Stimulated activated CD4-positive, alpha-beta T cell treated with anti-CD3 and anti-CD28 coated beads, Interleukin-15, amount 100 ng/mL, for 1 hour (primary cell): ENCODE results near the gene NREP.
"Not testable (repeated sequence)": the region's sequence is repeated elsewhere in the genome, so short reads cannot be mapped to it uniquely, and the experiment has no call there.

Source experiments
- DNase-seq, 2 donors: peaks; one replicate each; pipeline ENCODE4 v3.0.0-alpha.2; 2020; ENCODE audit warnings: low read depth in 1 of 2, low spot score in 1 of 2

Gene NREP

DNA sequence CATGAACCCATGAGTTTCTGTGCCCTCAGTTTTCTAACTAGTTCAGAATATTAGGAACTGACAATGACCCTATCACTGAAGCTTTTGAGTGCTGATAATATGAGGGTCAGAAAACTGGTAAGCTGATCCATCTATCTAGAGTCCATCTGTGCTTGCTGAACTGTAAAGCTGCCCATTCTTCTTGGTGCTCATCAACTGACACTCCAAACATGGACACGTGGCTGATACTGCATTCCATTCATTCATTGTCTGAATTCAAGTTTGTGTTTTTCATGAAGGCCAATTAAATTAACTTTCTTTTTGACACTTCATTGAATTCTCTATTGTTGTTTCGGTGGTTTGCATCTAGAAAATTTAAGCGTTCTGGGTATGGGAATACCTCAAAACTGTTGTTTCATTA lies 17.6 kb downstream of the NREP start:
- DNase-seq: no peak

DNA sequence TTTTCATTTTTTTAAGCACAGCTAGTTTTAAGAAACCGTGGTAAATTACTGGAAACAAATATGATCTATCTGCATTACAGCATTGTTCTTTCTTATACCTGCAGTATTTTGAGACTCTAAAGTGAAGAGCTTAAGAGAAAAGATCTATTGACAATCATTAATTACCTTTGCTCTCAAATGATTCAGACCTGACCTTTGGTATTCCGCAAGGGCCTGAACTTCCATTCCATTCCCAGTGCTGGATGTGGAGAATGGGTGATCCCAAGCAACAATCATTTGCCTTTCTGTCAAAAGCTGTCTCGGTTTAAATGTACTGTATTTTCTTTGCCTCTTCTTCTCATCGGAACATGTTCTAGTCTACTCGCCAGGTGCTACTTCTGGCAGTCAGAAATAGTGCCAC lies 18.9 kb downstream of the NREP start:
- no peak for DNase-seq

DNA sequence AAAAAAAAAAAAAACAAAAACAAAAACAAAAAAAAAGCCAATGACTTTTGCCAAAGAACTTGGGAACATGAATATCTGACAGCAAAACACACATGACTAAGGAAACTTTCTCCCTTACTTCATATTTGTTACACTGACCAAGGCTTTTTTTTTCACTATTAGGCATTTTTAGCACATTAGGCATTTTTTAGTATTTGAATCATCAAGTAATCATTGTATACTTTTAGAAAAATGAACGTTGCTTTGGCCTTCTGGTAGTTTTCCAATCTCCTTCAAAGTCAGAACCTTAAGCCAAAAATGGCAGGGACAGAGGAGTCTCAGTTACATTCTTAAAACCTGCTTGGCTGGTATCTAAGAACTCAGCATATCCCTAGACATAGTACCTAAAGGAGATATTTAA lies 19.3 kb downstream of the NREP start:
- no peak for DNase-seq

DNA sequence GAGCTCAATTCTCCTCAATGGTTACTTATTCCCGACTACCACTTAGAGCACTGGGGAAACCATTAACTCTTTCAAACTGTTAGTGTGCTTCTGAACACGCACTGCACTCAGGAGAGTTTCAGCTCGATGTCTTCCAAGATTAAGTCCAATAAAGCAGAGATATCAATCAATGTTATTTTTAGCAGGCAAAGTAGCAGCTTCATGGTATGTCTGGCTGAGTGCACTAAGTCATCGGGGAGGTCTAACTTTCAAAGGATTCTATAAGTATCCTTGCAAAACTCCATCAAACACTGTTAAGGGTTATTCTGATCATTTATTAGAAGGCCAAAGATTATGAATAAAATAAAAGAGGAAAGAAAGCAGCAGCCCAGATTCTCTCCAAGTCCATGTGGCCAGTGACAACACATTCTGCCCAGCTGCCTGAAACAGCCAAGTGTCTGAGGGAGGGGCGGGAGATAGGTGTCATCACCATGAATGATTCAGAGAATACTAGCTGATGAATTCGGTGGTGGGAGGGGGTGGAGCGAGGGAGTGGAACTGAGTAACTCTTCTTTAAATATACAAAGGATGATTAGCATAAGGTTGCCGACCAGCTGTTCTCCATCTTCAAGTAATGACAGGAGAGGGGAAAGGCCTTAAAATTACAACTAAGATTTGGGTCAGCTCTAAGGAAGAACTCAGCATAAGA lies 21.3 kb downstream of the NREP start:
- DNase-seq: peak in 1 of 2 donors; percentile 6

DNA sequence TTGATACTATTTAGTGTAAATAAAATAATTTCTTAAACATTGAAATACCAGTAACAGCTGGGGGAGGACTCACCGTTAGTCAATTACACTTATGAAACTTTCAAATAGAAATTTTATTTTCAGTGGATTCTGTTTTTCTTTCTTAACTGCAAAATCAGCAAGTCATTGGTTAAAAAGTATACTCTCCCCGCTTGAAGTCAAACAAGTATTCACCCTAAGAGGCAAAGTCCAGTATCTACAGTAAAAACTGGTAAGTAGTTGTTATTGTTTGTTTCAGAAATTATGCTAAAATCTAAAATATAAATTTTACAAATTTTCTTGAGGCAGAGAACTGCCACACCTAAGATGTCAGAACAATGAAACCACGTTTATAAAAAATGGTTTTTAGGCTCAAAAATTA lies 22.4 kb downstream of the NREP start:
- no peak for DNase-seq

DNA sequence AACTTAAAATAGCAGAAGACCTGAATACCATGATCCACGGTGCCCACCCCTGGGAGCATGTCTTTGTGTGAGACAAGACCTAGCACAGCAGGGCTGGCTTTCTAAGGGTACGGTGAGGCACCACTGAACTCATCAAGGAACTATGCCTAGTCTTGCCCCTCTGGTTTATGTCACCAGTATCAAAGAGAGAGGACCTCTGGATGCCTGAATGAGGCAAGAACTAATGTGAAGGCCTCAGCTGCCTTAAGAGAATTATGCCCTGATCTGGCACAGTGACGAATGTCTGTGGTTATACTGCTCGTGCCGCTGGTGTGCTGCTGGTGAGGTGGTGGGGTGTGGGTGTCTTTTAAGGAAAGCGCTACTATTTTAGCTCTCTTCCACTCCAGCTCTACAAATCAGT lies 23.0 kb downstream of the NREP start:
- no peak for DNase-seq

DNA sequence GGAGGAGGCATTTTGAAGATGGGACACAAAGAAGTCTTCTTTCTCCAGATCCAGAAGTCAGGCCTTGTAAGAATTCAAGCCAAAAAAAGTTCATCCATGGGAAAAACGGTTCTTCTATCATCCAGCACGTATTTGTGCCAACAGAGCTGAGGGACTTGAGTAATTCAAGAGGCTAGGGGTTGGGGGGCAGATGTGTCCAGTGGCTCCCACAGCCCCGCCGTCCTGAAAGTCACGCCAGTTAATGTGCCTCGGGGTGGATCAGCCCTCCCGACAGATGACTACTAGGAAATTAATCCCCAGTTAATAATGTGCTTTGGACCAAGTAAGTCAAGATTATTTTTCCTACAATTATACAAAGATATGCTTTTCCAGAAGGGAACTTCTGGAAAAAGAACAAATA lies 23.4 kb downstream of the NREP start:
- DNase-seq: no peak

DNA sequence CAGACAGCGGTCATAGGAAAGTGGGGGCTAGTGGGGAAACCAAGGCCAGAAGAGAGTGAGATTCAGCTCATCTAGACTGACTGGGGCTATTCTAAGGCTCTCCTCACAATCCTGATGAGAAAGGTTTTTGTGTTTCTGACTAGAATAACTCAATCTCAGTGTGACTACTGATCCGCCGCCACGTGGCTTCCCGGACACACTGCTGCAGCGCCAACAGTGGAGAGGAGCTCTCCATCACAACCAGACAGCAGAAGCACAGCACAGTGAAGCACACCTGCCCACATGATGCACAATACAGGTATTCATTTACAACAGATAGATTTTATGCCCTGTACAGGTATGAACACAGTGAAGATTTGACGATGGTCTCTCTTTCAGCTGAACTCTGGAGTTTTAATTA lies 25.4 kb downstream of the NREP start:
- no peak for DNase-seq

DNA sequence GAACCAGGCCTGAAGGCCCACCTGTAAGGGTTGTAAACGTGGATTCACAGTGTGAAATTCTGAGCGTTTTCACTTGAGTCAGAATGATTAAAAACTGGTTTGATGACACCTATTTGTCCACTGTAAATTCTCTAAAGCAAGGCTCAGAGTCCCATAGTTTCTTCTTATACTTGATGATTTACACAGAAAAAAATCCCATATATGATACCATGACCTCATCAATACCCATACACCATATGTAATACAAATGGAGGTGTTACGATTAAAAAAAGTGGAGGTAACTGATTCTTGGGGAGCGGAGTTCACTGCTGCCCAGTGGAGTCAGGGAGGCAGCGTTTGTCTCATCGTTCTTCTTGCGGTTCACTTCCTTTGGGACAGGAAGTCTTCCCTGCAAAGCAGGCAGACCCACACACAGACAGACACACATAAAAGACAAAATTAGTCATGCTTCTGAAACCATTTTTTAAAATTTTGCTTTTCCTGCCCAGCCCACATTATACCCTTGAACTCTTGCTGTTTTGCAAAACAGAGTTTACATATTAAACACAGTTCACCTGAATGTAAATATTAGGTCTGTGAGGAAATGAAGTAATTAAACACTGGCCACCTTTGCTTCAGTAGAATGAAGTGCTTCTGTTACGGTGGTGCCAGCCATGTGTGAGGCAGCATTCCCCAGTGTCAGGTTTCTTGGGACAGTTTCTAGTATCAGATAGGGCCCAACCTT lies 26.2 kb downstream of the NREP start:
- no peak for DNase-seq

DNA sequence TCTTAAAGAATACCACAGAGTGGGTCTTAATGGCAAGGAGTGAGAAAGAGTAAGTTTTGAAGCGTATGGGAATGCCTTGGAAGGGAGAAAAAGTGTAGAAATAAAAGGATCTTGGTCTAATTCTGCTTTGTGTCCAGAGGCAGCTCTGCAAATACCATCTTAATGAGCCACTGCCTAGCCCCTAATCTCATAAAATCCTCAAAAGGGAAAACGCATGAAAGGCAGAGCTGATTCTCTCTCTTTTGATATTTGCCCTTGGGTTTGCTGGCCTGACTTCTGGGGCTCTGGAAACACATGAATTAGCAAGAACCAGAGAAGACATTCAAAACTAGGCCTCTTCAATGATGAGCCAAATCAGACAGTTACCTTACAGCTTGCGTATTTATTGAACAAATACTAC lies 28.1 kb downstream of the NREP start:
- DNase-seq: no peak

DNA sequence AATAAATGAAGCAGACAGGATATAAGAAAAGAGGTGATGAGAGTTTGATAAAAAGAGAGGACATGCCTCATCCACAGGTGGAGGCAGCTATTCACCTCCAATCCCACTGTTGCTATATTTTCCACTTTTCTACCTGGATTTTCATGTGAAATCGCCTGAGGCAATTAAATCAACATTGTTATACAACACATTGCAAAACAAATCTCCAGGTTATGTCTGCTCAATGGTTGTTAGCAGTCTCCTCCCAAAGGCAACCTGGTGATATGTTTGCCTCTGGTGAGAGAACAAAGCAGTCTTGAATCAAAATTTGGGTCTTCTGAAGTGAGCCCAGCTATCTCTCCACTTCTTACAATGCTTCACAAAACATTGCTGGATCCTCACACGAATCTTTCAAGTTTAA lies 30.0 kb downstream of the NREP start:
- no peak for DNase-seq

DNA sequence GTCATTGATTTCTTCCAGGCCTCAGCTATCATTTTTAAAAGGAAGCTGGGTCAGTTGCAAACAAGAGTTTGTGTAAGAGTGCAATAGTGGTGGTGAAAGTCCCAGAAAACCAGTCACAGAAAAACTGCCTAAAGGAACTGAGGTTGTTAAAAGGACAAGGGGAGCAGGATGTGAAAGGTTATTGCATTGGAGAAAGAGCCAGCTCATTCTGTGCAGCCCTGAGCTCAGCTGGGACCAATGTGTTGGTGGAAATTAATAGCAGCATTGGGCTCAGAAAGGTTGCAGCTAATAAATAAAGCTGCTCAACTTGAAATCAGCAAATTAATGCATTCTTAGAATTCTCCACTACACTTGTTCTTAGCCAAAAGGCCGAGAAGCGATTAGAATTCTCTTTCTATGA lies 34.9 kb downstream of the NREP start:
- DNase-seq: no peak

DNA sequence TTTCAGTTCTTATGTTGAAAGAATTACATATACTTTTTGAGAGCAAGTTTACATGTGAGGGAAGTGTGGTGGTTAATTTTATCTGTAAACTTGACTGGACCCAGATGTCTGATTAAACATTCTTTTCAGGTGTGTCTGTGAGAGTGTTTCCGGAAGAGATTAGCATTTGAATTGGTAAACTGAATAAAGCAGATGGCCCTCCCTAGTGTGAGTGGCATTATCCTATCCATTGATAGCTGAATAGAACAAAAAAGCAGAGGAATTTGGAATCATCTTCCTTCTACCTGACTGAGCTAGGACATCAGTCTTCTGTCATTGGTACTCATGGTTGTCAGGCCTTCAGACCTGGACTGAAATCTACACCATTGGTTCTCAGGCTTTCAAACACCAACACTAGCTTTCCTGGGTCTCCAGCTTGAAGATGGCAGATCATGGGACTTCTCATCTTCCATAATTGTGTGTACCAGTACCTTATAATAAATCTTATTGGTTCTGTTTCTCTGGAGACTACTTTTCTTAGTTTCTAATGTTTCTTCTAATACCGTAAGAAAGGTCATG lies 36.6 kb downstream of the NREP start:
- no peak for DNase-seq

DNA sequence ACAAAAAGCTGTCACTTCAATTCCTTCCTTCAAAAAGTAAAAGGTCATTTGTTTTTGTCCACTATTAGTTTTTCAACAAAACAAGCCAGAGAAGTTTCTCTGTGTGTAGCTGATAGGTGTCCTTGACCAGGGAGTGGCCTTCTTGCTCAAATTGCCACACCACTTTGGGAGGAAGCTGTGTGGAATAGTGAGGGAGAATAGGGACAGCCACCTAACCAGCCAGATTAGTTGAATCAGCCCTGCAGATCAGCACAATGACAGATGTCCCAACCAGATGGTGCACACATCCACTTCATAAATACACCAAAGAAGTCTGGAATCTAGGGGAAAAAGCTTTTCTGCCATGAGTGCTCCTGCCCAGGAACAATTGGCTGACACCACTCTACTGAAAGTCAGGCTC lies 37.2 kb downstream of the NREP start:
- no peak for DNase-seq

DNA sequence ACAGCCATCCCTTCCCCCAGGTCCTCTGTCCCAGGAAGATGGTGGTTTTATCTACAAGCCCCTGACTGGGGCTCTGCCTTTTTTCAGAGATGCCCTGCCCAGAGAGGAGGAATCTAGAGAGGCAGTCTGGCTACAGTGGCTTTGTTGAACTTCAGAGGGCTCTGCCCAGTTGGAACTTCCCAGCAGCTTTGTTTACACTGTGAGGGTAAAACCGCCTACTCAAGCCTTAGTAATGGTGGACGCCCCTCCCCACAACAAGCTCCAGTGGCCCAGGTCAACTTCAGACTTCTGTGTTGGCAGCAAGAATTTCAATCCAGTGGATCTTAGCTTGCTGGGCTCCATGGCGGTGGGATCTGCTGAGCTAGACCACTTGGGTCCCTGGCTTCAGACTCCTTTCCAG lies 40.2 kb downstream of the NREP start:
- DNase-seq: not testable (repeated sequence)

DNA sequence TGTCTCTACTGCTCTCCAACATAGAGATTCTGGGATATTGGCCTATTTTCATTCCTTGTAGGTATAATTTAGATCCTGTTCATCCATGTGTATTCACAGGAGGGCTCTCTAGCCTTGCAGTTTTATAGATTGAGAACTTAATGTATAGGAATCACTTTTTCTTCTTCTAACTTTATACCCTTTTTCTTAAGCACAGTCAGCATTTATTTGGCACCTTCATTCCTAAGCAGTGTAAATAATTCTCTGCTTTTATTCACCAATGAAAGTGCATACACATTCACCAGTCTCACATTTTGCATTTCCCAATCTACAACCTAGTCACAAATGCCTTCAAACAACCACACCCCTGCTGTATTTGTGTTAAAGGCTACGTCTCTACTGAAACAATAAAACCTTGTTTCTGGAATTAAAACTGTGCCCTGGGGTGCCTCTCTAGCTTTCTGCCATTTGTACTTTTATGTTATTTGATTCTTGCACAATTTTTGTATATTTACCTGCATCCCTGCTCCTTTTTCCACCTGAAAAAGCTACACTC lies 49.3 kb downstream of the NREP start:
- no peak for DNase-seq

DNA sequence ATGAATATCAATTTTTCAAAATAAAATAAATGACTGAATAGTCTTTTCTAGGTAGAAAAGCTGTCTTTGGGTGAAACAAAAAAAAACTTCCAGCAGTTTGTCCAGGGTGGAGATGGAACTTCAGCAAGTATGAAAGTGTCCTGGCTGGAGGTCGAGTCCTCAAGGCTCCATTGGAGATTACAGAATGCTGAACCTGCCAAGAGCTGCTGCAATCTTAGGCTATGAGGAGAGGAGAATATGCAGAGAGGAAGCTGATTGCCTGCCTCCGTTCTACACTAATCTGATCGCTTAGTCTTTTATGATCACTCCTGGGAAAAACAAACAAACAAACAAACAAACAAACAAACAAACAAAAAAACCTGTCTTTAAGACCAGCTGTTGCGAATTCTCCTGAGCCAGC lies 50.6 kb downstream of the NREP start:
- DNase-seq: no peak

DNA sequence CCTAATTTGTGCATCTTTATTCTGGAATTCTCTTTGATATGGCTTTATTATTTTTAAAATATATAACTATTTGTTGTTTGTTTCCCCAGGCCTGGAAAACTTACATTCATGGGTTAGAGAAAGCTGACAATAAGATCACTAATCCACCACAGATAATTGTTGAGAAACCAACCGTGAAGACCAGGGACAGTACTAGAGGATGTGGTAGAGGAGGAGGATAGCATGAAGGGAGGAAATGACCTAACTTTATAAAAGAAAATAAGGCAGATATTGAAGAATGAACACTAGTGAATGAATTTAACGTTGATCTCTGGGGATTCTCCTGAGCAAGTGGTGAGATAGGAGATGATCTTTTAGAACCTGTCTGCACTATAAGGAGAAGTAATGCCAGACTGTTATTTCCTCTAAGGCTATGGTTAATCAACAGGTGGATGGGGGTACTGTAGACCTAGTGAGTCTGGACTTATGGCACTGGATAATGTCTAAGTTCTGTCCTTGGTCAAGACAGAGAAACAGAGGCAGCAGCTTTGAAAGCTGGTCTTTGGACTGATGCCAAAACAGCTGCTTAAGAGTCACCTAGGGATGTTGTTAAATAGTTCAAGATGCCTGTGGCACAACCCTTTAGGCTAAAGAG lies 52.4 kb downstream of the NREP start:
- DNase-seq: no peak

DNA sequence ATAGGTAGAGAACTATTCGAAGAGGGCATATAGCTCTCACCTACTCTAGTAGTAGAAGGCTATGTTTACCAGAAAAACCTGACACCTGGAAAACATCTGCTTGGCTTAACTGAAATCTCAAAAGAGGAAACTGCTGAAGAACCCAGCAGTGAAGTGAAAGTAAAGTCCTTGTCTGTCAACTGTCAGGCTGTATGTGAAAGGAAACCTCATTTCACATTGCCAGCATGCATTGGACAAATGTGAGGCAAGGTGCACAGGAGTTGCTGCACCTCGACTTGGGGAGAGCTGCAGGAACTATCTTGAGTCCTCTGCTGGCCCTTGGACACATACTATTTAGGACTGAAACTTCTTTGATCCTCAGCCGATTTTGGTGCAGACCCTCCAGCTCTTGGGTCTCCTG lies 53.3 kb downstream of the NREP start:
- DNase-seq: no peak

DNA sequence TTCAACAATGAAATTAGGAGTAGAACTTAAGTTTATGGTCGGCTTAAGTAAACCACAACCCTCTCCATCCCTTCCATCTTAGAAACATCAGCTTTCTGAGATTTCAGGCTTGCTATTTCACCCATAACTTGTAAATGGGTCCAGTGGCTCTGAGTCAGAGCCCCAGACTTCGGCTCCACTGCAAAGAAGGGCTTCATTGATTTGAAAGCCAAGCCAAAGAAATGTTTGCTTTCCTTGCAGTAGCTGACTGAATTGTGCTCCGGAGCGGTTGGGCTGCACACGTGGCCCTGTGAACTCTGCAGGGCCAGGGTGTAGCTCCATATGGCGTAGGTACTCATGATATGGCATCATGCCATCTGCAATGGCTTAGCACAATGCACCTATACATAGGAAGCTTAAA lies 57.0 kb downstream of the NREP start:
- no peak for DNase-seq

DNA sequence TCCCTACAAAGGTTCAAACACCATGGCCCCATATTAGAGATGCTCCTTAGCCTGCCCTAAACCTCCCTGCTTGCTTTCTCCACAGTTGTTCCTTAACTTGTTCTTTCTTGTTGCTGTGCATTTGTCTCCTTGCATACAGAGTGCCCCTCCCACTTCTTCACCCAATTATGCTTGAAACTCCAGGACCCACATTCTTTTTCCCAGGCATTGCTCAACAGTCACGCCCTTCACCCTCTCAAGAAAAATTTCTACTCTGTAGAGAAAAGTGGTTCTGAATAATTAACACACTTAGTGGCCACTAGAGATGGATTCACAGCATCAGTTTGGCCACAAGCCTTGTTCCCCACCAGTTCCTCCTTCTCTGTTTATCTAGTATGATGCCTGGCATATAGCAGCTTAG lies 57.7 kb downstream of the NREP start:
- DNase-seq: no peak
